Left lung (tissue), 10 donors: ENCODE measurements around the gene FUT6. TPM values are rescaled to one million over a fixed set of nuclear protein-coding genes. Genes with fewer than 3 reads are reported as not detected.

Source experiments
- ATAC-seq: fragments of 200-7000 bp; cut with Tn5 transposase; one replicate; pipeline ENCODE4 v1.9.1; 2020; ENCODE audit warnings: moderate library complexity
- DNase-seq, 4 donors: peaks; one replicate each; pipeline ENCODE4 v3.0.0-alpha.2; 2013 to 2020
- H3K27ac ChIP-seq, 2 donors: fragments of 200-600 bp; sonication (generic) in 1 of 2; one replicate each; pipeline versions ENCODE4 v1.5.0 to v1.8.0; 2020 to 2021
- H3K27me3 ChIP-seq, 2 donors: fragments of 200-600 bp; sonication (generic) in 1 of 2; one replicate each; pipeline versions ENCODE4 v1.5.0 to v1.8.0; 2020 to 2021
- H3K36me3 ChIP-seq, 2 donors: fragments of 200-600 bp; sonication (generic) in 1 of 2; one replicate each; pipeline versions ENCODE4 v1.5.0 to v1.8.0; 2020 to 2021
- H3K4me1 ChIP-seq, 2 donors: fragments of 200-600 bp; one replicate each; pipeline ENCODE4 v1.8.0; 2021
- H3K4me3 ChIP-seq, 2 donors: fragments of 200-600 bp; sonication (generic) in 1 of 2; one replicate each; pipeline versions ENCODE4 v1.5.0 to v1.8.0; 2020 to 2021; ENCODE audit warnings: mild to moderate bottlenecking in 1 of 2
- H3K9me3 ChIP-seq, 2 donors: fragments of 200-600 bp; sonication (generic) in 1 of 2; one replicate each; pipeline versions ENCODE4 v1.5.0 to v1.8.0; 2020 to 2021
- intact Hi-C, 2 donors: fragments of 100-400 bp; cut with DNase I; formaldehyde crosslinking; loops; one replicate each; pipeline versions ENCODE4 v1.11.2 to v1.14.2; 2022
- polyA plus RNA-seq, 6 donors: library from polyadenylated mRNA; unstranded; fragments of 120-200 nt; gene quantifications; one replicate each; pipeline ENCODE4 v1.2.1, GENCODE V29; 2013; ENCODE audit not compliant: insufficient read length in 6 of 6
- total RNA-seq, 2 donors: library from RNA; stranded (reverse); fragmentation: NEBNext Ultra II Directional; extraction: Animal tissue kit (Norgen Biotek cat#: 25700); gene quantifications; one replicate each; pipeline ENCODE4 v1.2.1, GENCODE V29; 2021
- TF ChIP-seq, protein P1 (sequence below), 2 donors: fragments of 200-600 bp; sonication (generic) in 1 of 2; IDR thresholded peaks; one replicate each; pipeline versions ENCODE4 v1.5.0 to v1.8.0; 2021; ENCODE audit warnings: antibody characterized with exemption in 2 of 2
- donor health status: DM: no; HTN: yes; CAD: no.
- donor health status: DM: no; HTN: no; CAD: no.

Gene FUT6
- total and polyA plus RNA-seq, 8 donors: 0.32 to 0.87 (median 0.70) TPM

DNA sequence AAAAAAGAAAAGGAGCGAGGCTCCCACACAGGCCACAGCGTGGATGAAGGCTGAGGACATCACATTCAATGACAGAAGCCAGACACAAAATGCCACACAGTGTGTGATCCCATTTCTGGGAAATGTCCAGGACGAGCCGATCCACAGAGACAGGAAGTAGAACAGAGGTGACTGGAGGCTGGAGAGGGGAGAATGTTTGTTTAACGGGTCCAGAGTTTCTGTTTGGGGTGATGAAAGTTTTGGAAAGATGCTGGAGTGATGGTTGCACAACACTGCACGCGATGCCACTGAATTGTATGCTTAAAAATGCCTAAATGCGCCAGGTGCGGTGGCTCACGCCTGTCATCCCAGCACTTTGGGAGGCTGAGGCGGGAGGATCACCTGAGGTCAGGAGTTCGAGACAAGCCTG is 31.5 kb upstream of the FUT6 start:
- H3K27ac ChIP-seq: no peak overlapping the region
- ATAC-seq: no peak

GRCh38 chr19:5867201-5868136 is 28.0 kb upstream of the FUT6 start:
- Histone ChIP-seq H3K4me1 (no peaks in the 10 kb centered on the region), H3K27me3 (no peaks in the 10 kb centered on the region), H3K9me3 (no peaks in the 10 kb centered on the region), H3K36me3 (no peaks in the 10 kb centered on the region), H3K27ac (no peak overlapping the region), H3K4me3 (no peak overlapping the region)
- TF ChIP-seq, protein P1, sequence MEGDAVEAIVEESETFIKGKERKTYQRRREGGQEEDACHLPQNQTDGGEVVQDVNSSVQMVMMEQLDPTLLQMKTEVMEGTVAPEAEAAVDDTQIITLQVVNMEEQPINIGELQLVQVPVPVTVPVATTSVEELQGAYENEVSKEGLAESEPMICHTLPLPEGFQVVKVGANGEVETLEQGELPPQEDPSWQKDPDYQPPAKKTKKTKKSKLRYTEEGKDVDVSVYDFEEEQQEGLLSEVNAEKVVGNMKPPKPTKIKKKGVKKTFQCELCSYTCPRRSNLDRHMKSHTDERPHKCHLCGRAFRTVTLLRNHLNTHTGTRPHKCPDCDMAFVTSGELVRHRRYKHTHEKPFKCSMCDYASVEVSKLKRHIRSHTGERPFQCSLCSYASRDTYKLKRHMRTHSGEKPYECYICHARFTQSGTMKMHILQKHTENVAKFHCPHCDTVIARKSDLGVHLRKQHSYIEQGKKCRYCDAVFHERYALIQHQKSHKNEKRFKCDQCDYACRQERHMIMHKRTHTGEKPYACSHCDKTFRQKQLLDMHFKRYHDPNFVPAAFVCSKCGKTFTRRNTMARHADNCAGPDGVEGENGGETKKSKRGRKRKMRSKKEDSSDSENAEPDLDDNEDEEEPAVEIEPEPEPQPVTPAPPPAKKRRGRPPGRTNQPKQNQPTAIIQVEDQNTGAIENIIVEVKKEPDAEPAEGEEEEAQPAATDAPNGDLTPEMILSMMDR (IDR thresholded peaks at IDR 0.05): no peak
- ATAC-seq (no peak), DNase-seq (no peak)
- intact Hi-C loops: no loop called here

More for the DNA sequence above, 31.5 kb upstream of the FUT6 start:
- Histone ChIP-seq H3K36me3 (no peaks in the 10 kb centered on the region), H3K9me3 (no peaks in the 10 kb centered on the region), H3K27me3 (peaks cover 0 to under 1% of the 10 kb centered on the region in 2 donors), H3K4me3 (no peak overlapping the region), H3K4me1 (no peaks in the 10 kb centered on the region)
- no peak for DNase-seq
- TF ChIP-seq, protein P1 (IDR thresholded peaks at IDR 0.05): no peak
- intact Hi-C loops: no loop called here

DNA sequence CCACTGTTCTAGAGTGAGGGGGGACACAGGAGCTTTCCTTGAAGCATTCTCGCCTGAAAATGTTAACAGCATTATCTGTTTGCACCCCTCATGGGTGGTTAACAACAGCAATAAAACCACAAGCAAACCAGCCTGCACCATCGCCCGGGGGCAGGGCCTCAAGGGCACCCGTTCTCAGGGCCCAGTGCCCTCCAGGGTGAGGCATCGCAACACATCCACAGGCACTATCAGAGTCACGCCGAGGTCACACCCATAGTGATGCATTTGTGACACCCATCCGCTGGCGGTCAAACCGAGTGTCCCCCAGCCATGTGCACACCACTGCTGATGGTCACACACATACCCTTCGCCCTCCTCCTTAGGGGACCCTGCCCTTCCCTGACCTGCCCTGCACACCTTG is 26.3 kb upstream of the FUT6 start:
- no peaks in the 10 kb centered on the region for H3K36me3 ChIP-seq
- DNase-seq (no peak), ATAC-seq (no peak)
- H3K27ac ChIP-seq: no peak overlapping the region
- no peaks in the 10 kb centered on the region for H3K9me3 ChIP-seq
- TF ChIP-seq, protein P1 (IDR thresholded peaks at IDR 0.05): no peak
- H3K4me3 ChIP-seq: no peak overlapping the region
- intact Hi-C loops: no loop called here
- H3K4me1 ChIP-seq: no peaks in the 10 kb centered on the region
- H3K27me3 ChIP-seq: no peaks in the 10 kb centered on the region

GRCh38 chr19:5864725-5865486 is 25.4 kb upstream of the FUT6 start:
- no peak for ATAC-seq

More at GRCh38 chr19:5864725-5865486, 25.4 kb upstream of the FUT6 start:
- TF ChIP-seq, protein P1 (IDR thresholded peaks at IDR 0.05): no peak
- intact Hi-C loops: no loop called here
- no peak overlapping the region for H3K27ac ChIP-seq
- no peaks in the 10 kb centered on the region for H3K27me3 ChIP-seq
- no peak for DNase-seq
- H3K36me3 ChIP-seq: no peaks in the 10 kb centered on the region
- H3K4me3 ChIP-seq: no peak overlapping the region
- H3K4me1 ChIP-seq: no peaks in the 10 kb centered on the region
- H3K9me3 ChIP-seq: no peaks in the 10 kb centered on the region
